Measurements from ENCODE around the gene PLOD3. TPM values are rescaled to one million over a fixed set of nuclear protein-coding genes. Genes with fewer than 3 reads are reported as not detected.

PLOD3 gene
- polyA plus RNA-seq, 1 experiment = 187 TPM

DNA sequence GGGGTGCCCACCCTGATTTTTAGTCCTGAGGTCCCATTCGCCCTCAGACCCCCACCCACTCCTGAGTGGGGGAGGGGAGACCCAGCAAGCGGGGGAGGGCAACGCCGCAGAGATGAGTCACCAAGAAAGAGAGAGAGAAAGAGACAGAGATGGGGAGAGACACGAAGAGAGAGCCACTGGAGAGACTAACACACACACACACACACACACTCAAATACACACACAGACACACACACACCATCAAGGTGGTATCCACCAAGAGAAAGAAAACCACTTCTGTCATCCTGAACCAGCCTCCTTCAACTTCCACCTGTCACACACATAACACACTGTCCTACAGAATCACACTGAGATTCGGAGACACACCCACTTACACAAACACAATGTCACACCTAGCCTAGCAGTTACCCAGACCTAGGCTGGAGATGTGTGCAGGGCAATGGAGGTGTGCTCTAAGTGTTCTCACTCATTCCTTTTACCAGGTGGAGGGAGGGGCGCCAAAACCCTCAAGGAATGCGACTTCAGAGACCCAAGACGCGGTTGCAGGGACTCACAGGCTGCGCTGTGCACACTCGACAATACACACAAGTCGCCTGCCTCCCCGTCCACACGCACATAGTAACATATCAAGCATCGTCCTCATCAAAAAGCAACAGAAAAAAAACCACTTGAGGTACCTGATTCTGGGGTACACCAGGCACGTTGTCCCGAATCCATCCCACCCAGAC, 48.1 kb downstream of the PLOD3 start:
- Histone ChIP-seq H3K36me3 (ENCODE audit: control insufficient read depth, insufficient read depth, low read length) (no peaks in the 10 kb centered on the region), H3K27me3 (ENCODE audit: control insufficient read depth, insufficient read depth, low read length) (peaks cover 46% of the 10 kb centered on the region), H3K4me3 (ENCODE audit: low read depth, low read length) (no peak overlapping the region)
- TF ChIP-seq, protein P1, sequence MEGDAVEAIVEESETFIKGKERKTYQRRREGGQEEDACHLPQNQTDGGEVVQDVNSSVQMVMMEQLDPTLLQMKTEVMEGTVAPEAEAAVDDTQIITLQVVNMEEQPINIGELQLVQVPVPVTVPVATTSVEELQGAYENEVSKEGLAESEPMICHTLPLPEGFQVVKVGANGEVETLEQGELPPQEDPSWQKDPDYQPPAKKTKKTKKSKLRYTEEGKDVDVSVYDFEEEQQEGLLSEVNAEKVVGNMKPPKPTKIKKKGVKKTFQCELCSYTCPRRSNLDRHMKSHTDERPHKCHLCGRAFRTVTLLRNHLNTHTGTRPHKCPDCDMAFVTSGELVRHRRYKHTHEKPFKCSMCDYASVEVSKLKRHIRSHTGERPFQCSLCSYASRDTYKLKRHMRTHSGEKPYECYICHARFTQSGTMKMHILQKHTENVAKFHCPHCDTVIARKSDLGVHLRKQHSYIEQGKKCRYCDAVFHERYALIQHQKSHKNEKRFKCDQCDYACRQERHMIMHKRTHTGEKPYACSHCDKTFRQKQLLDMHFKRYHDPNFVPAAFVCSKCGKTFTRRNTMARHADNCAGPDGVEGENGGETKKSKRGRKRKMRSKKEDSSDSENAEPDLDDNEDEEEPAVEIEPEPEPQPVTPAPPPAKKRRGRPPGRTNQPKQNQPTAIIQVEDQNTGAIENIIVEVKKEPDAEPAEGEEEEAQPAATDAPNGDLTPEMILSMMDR (IDR thresholded peaks at IDR 0.05; ENCODE audit: insufficient read depth, low read depth, low read length) = no peak
- CTCF ChIA-PET = interaction anchor here (1.0 to 3.0 kb wide), 5 partner anchors 23 to 36 kb away, joined by 3 to 31 read pairs (median 3); no protein-coding TSS in a partner anchor
- DNase-seq (ENCODE audit: low read depth) = no peak
- POLR2A ChIA-PET = no interaction called here

DNA sequence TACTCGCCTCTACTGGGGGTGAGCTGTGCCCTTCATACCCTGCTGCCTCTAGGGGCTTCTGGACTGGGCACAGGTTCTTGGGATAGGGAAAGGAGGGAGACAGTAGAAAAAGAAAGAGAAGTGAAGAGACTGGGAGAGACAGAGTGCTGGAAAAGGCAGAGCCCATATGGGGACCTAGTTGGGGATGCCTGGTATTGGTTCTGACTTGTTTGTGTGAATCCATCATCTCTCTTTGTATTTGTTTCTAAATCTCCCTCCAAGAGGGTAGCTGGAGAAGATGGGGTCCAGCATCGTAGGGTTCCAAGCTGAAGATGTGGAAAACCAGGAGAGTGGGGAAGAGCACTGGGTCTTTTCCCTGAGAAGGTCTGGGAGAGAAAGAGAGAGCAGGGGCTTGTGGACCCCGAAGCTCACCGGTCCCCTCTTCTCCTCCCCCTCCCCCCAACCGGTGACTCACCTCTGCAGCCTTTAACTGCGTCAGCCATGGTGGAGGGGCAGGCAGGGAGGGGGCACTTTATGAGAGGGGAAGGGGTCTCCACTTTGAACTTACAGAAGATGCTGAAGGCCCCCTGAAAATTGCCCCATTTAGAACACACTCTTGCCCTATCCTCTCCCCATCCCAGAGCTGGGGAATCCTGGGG, 48.9 kb downstream of the PLOD3 start:
- DNase-seq (ENCODE audit: low read depth) = no peak
- Histone ChIP-seq H3K4me3 (ENCODE audit: low read depth, low read length) (no peak overlapping the region), H3K27me3 (ENCODE audit: control insufficient read depth, insufficient read depth, low read length) (peaks cover 46% of the 10 kb centered on the region), H3K36me3 (ENCODE audit: control insufficient read depth, insufficient read depth, low read length) (no peaks in the 10 kb centered on the region)
- CTCF ChIA-PET = interaction anchor here (0.9 to 1.8 kb wide), 3 partner anchors 24 to 50 kb away, joined by 3 to 8 read pairs (median 3); no protein-coding TSS in a partner anchor
- POLR2A ChIA-PET = no interaction called here
- TF ChIP-seq, protein P1 (IDR thresholded peaks at IDR 0.05; ENCODE audit: insufficient read depth, low read depth, low read length) = no peak

GRCh38 chr7:101167645-101168411, 49.6 kb downstream of the PLOD3 start:
- CTCF ChIA-PET = interaction anchor here (0.9 to 1.8 kb wide), 3 partner anchors 24 to 51 kb away, joined by 3 to 8 read pairs (median 3); no protein-coding TSS in a partner anchor
- TF ChIP-seq, protein P1 (IDR thresholded peaks at IDR 0.05; ENCODE audit: insufficient read depth, low read depth, low read length) = no peak
- POLR2A ChIA-PET = no interaction called here
- Histone ChIP-seq H3K4me3 (ENCODE audit: low read depth, low read length) (no peak overlapping the region), H3K27me3 (ENCODE audit: control insufficient read depth, insufficient read depth, low read length) (peaks cover 44% of the 10 kb centered on the region), H3K36me3 (ENCODE audit: control insufficient read depth, insufficient read depth, low read length) (no peaks in the 10 kb centered on the region)
- no peak for DNase-seq (ENCODE audit: low read depth)

DNA sequence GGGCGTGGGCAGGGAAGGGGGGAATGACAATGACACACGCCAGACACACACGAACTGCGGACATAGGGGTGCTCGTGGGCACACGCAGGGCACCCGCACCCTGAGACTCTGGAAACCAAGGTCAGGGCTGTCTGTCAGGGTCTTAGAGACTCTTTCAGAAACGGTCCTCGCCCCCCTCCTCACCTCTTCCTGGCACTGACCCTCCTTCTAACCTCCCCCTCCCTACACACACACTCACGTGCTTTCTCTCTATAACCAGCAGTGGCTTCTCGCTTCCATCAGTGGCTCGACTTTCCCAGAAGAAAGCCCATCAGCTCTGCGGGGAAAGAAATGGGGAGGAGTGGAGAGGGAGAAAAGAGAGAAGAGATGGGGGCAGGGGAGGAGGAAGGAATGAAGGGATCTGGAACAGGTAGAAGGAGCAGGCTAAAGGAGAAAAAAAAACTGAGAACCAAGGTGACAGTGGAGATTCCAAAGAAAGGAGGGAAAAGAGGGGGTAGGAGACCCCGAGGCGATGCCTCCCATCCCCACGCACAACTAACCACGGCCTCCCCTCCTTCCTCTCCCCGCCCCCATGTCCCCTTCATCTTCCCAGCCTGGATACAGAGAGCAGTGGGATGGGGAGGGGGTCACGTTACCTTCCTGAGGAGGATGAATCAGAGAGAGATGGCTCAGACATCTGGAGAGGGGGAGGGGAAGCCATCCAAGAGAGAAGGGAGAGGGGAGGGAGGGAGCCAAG, 50.3 kb downstream of the PLOD3 start:
- Histone ChIP-seq H3K36me3 (ENCODE audit: control insufficient read depth, insufficient read depth, low read length) (no peaks in the 10 kb centered on the region), H3K27me3 (ENCODE audit: control insufficient read depth, insufficient read depth, low read length) (peaks cover 37% of the 10 kb centered on the region), H3K4me3 (ENCODE audit: low read depth, low read length) (no peak overlapping the region)
- TF ChIP-seq, protein P1 (IDR thresholded peaks at IDR 0.05; ENCODE audit: insufficient read depth, low read depth, low read length) = no peak
- no peak for DNase-seq (ENCODE audit: low read depth)
- CTCF ChIA-PET = interaction anchor here (0.6 kb wide), 1 partner anchor 23 kb away, joined by 4 read pairs; no protein-coding TSS in a partner anchor
- POLR2A ChIA-PET = no interaction called here

Measured in BJ (cell line).